Stimulated activated CD8-positive, alpha-beta memory T cell treated with anti-CD3 and anti-CD28 coated beads, Interleukin-12 subunit alpha, Interleukin-12 subunit beta, amount 100 ng/mL, for 24 hours (primary cell): Measurements from ENCODE around the gene CD46.

ENCODE experiments used
- DNase-seq: peaks from one replicate; pipeline ENCODE4 v3.0.0-alpha.2; 2020; ENCODE audit errors: extremely low read depth

Gene CD46

DNA sequence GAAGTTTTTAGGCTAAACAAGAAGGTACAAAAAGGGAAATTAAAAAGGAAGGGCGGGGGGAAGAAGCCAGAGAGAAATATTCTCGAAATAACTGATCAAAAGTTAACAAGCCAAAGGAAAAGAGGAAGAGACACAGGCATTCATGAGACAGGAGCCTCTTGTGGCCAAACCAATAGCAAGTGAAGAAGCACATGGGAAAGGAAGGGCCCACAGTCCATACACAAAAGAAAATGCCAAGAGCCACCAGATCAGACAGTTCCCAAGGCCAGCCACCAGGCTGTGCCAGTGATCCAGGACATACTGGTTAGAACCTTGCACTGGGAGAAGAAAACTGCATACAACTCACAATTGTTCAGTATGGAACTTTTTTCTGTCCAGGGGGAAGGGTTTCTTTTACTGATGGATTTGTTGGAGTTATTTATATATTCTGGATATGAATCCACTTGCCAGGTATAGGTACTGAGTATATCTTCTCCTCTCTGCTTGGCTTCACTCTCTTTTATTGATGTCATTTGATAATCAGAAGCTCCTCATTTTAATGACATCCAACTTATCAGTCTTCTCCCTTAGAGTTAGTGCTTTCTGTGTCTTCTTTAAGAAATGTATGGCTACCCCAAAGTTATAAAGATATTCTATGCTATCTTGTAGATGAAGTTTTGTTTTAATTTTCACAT, 76.8 kb downstream of the CD46 start:
- no peak for DNase-seq

DNA sequence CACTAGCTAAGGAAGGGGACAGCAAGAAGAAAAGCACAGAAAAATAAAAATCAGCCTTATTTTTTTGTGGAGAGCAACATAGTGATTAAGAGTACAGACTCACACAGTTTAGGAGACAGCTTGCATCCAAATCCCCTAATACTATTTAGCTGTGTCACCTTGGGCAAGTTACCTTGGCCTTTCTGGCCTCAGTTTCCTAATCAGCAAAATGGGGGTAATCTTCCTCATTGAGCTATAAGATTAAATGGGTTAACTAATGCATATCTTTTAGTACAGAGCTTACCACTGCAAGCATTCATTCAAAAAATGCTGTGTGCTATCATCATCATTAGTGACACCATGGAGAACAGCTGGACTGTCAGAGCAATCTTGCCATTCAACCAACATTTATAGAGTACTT, 77.7 kb downstream of the CD46 start:
- no peak for DNase-seq

DNA sequence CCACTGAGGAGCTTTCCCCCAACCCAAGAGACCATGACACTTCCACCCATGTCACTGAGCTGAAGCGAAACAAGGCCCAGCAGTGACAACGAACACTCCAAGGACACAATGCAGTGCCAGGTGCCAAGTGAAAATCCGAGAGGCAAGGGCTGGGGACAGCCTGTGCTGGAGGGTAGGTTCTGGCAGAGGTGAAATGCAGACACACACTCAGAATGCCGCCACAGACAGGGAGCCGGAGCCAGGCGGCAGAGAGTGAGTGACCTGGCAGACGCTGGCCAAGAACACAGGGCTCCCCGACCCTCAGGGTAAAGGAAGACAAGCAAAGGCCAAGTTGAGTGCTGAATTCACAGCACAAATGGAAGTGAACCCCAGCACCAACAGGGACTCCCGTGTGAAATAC, 78.9 kb downstream of the CD46 start:
- no peak for DNase-seq

DNA sequence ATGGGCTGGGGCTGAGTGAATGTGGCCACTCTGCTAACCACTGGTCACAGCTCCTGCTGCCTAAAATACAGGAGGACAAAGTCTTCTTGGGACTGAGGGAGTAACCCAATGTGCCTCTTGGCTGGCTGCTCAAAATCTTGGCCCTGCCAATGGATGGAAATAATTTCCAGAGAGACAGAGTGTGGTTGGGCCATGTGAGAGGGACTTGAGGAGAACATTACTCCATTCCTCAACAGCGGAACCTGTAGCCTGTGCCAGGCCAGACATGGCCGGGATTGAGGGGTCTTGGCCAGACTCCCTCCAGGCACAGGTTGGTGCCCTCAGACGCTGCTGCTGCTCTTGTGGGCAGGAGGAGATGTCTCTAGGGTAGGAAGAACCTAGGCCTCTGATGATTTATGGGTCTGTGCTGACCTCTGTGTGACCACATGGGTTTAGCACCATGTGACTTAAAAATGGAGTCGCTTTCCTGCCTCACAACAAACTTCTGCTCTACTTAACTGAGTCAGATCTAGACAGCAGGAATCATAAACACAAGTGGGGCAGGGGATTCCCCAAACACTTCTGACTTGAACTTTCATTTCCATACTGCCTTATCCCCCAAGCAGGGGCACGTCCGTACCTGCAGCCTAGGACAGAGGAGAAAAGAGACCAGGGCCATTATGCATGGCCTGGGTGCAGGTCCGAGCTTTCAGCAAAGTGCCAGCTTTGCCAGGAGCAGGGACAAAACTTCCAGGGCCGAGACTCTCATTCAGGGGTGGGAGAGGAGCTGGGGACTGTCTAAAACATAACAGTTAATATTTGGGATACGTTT, 79.9 kb downstream of the CD46 start:
- DNase-seq, result no peak

DNA sequence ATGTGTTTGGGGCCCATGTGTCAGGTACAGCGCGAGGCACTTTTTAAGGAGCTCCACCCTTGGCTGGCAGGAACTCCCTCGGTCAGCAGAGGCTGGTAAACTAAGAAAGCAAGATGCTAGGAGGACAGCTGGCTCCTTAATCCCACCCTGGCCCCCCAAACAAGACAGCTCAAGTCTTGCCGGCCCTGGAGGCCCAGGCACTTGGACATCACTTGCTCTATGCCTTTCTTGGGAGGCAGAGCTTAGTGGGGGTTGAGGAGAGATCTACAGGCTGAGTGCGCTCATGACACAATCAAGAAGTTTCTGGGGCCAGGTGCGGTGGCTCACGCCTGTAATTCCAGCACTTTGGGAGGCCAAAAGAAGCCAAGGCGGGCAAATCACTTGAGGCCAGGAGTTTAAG, 80.9 kb downstream of the CD46 start:
- no peak for DNase-seq

DNA sequence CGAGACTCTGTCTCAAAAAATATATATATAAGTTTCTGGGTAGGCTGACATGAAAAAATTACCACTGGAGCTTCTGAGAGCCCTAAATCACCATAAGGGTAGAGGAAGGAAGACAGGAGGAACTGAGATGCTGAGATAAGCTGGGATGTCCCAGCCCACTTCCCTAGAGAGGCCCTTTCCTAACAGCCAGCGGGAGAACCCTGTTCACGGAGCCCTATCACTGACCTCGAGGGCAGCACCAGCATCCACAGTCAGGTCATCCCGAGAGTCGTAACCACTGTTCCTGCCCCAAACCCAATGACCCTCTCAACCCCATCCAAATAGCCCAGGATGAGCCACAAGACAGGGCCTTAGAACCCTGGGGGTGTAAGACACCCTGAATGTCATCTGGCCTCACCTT, 81.5 kb downstream of the CD46 start:
- DNase-seq, result no peak

DNA sequence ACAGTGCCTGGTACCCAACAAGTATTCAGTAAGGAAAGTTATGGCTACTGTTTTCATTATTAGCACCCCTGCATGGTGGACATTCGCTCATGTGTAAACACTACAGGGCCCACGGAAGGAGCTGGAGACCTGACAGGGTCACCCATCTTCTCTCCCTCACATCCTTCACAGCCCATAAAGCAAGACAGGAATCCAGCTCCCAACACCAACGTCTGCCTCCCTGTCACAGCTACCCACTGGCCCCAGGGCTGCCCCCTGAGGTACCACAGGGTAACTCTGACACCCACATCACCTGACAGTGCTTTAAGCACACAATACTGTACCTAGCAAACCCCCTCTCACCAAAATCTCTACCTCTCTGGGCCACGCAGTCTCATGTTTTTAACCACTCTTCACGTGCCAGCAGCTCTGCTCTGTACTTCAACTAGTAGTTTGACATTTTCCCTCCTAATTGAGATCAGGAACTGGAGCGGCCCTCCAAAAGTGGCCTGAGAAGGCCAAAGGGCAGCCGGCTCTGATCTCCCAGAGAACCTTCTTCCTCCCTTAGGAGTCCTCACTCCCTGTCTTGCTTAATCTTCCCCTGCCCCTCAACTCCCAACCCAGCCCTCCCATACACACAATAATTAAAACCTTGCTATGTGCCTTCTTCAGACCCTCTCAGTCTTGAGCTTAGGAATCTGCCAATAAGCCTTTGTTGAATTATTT, 82.3 kb downstream of the CD46 start:
- no peak for DNase-seq

DNA sequence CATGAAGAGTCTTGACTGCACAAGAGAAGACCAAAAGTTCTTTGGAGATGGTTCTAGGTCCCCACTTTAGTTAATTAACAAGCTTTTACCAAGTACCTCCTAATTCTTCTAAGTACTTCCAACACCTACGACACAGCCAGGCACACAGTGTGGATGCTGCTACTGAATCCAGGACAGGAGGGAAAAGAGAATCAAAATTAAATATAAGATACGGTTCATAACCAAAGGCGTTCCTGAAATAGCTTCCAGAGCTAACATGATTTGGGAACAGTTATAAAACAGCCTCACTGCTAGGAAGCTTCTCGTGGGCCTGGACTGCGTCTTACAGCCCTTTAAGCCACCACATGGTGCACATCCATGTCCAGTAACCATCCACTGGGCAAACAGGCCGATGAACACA, 84.1 kb downstream of the CD46 start:
- no peak for DNase-seq

DNA sequence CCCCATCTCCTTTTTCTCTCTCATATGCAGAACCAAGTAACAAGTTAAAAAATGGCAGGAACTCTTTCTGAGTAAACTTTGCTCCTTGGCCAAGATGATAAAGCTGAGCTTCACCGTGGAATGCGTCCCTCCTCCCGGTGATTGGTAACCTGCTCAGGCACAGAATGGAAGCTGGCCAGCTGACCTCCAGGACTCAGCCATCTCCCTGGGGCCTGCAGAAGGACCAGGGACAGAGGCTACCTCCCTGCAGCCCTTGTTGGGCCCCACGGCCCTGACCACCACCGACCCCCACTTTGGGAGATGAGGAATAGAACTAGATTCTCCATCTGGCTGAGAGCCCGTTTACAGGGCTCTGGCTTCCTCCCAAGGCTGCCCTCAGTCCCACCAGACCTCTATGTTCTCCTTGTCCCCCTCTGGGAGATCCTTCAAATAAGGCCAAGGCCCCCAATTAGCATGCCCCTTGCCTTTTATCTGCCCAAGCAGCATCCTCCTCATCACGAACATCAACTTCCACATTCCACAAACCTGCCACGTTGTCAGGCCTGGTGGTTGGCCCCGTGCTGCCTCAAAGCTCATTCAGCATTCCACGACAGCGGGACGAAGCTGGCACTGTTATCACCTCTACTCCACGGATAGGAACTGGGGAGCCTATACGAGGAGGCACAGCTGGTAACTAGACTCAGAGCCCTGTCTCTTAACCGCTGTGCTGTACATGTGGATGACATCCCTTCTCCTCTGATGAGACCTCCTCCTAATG, 84.9 kb downstream of the CD46 start:
- no peak for DNase-seq

DNA sequence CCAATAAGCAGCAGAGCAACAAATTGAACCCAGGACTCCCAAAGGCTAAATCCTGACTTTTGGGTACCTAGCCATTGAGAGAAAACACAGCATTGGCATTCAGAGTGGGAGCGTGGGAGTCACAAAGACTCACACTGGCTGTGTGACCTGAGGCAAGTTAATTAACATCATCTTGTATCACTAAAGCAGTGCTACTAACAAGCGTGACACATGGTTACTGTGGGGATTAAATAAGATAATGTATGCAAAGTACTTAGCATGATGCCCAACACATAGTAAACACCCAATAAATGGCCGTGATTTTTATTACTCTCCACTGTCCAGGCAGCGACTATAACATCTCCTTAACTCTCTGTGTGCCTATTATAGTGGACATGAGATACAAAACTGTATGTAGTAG, 85.8 kb downstream of the CD46 start:
- DNase-seq, result no peak

DNA sequence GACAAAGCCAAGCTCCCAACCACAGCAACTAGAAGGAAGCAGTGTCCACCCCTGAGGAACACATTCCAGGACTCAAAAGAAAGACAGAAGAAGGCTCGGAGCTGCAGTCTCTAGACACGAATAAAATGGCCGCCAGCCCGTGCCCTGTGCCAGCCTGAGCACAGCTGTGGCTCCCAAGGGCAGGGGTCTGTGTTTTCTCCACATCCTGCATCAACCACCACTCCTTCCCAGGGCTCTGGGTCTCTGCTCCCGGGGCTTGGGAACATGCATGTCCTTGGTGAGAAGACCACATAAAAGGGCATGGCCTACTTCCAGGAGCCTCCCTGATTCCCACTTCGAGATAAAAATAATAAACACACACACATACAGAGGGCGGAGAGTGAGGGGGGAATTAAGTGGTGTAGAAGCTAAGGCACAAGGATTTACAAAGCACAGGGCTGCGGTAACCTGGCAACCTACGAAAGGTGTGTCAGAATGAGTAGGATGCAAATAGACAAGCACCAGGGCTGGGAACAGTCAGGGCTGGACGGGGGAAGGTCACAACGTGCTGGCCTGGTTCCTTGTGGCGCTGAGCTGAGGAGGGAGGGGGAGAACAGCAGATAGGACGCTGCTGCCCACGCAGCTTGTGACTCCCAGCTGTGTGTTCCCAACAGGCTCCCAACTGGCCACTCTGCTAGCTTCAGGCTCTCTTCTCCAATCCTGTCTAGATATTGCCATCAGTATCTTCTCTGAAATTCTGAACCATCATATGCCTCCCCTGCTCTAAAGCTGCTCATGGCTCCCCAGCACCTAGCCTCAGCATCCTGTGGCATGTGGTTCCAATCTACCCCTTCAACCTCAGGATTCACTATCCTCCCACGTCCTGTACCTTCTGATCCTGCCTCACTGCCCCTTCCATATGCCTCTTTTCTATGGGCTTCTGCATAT, 86.6 kb downstream of the CD46 start:
- DNase-seq, result no peak

DNA sequence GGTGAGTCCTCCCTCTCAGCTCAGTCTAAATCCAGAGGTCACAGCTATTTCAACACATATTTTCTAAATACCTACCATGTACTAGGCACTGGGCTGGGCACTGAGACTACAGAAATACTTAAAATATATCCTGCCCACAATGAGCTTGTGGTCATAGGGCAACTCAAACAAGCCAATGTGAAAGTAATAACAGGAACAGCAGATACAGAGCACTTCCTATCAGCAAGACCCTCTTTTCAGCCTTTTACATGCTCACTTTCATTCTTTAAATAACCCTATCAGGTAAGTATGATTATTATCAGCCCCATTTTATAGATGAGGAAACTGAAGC, 87.2 kb downstream of the CD46 start:
- DNase-seq, result no peak

DNA sequence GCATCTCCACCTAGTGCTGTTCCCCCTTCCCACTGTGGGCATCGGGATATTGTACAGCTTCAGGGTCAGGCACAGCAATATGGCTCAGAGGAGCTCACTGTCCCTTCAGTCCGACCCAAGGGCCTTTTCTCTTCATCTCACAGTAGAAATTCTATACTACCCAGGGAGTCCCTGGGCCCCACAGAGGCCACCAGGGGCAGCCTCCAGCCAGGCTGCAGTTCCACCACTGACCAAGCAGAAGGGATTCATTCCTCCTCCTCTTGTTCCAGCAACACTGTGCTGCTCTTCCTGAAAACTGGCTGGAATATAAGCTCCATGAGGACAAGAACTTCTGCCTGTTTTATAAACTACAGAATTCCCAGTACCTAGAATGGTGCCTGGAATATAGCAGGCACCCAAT, 88.5 kb downstream of the CD46 start:
- DNase-seq, result no peak

DNA sequence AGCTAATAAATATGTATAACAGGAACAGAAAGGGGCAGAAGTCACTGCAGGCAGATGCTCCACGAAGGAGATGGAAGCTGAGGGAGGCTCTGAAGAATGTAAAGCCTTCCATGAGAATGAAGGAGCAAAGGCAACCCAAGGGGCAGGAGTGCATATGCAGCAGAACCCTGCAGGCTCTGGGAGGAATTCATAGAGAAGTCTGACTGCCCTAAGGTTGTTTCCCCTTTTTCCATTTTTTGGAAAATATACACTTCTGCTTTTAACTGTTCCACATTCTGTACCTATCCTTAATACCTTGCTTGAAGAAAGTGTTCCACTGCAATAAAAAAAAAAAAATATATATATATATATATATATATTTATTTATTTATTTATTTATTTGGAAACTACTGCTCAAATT, 89.4 kb downstream of the CD46 start:
- DNase-seq, result no peak

DNA sequence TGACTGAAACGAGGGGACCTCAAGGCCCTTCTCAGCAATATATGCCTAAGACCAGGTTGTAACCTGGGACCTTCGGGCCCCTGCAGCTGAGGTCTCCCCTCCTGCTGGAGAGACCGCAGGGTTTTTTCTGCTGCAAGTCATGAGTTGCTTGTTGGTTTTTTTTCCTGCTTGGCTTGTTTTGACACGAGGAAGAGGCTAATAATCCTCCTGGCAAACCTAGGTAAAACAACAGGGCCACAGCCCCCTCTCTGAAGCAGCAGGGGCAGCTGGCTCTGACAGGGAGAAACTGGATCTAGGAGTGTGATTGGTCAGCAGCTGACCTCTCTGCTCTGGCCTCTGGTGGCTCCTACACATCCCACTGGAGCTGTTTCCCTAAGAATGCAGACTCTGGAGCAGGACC, 90.0 kb downstream of the CD46 start:
- no peak for DNase-seq

DNA sequence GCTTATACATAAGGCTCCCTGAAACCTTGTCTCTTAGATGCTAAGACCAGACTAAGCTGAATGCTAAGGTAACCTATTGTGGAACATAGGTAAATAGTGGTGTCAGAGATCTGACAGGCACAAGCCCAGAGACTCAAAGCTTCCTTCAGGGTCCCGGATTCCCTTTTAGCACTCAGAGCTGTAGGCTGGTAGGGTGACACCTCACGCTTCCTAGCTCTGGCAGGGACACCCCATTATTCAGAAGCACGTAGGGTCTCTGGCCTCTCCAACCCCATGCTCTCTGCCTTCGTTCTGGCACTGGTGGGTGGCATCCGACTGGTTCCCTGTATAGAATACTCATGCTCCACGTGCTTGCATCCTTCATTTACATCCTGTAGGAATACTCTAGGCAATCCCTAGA, 90.7 kb downstream of the CD46 start:
- no peak for DNase-seq

DNA sequence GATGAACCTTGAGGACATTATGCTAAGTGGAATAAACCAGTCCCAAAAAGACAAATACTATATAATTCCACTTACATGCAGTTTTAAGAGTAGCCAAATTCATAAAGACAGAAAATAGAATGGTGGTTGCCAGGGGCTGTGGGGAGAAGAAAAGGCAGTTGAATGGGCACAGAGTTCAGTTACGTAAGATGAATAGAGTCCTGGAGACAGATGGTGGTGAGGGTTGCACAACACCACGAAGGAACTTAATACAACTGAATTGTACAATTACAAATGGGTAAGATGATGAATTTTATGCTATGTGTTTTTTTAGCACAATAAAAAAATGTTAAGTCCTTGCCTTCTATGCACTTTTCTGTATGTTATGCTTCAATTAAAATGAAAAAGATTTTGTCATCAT, 92.5 kb downstream of the CD46 start:
- no peak for DNase-seq
